ENCODE results near the gene MAPT.

MAPT gene

DNA sequence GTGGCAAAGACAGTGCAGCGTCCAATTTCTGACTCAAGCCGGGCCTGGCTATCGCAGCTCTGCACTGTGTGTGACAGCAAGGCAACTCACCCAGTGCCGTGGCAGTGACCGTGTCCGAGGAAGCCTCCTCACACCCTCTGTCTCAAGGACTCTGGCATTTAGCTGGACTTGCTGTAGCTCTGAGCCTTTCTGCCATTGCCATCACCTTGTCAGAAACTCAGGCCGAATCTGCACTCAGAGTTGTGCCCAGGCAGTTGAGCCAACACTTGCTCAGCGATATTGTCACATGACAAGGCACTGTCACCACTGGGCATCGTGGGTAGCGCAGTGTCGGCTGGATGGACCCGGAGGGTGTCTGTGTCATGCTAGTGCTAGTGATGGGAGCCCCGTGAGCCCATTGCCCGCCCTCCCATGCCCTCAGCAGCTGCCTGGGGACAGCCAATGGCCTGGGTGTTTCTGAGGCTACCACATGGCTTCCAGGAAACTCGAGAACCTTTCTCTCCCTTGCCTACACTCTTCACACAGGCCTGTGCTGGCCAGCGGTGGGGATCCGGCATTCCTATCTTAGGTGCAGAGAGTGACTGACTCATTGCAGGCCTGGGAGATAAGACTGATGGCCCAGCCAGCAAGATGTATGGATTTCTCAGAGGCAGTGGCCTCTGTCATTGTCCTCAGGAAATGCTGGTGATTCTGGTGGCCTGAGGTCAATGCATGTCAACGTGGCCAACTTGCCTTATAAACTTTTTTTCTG is 82.6 kb downstream of the MAPT start:
- TF ChIP-seq JUND (IDR thresholded peaks at IDR 0.05; ENCODE audit: low read depth) = no peak
- no peak for DNase-seq (ENCODE audit: low read depth in 1 of 2, low spot score in 1 of 2)
- in situ Hi-C loops (cut with HindIII; ENCODE audit: low pct_unique_long_range_greater_than_20kb, low sequenced_read_pairs) = no loop called here

GRCh38 chr17:45977506-45977824 is 83.1 kb downstream of the MAPT start:
- TF ChIP-seq JUND (IDR thresholded peaks at IDR 0.05; ENCODE audit: low read depth) = no peak
- in situ Hi-C loops (cut with HindIII; ENCODE audit: low pct_unique_long_range_greater_than_20kb, low sequenced_read_pairs) = no loop called here
- no peak for DNase-seq (ENCODE audit: low read depth in 1 of 2, low spot score in 1 of 2)

DNA sequence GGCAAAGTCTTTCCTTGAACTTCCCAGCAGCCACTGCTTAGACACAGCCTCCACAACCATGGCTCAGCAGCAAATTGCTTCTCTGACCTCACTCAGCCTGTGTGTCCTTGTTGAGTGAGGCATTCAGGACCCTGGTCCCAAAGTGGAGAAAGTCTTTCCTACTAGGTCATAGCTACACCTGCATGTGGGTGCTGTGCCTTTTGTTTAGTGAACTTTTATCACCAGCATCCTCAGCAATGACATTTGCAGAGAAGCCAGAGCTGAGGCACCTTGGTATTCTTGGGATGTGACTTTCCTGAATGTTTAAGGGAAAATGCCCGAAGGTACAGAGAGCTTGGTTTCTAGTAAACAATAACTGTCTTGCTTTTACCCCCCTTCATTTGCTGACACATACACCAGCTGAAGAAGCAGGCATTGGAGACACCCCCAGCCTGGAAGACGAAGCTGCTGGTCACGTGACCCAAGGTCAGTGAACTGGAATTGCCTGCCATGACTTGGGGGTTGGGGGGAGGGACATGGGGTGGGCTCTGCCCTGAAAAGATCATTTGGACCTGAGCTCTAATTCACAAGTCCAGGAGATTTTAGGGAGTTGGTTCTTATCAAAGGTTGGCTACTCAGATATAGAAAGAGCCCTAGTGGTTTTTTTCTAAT is 83.7 kb downstream of the MAPT start:
- TF ChIP-seq JUND (IDR thresholded peaks at IDR 0.05; ENCODE audit: low read depth) = no peak
- no peak for DNase-seq (ENCODE audit: low read depth in 1 of 2, low spot score in 1 of 2)
- in situ Hi-C loops (cut with HindIII; ENCODE audit: low pct_unique_long_range_greater_than_20kb, low sequenced_read_pairs) = no loop called here

DNA sequence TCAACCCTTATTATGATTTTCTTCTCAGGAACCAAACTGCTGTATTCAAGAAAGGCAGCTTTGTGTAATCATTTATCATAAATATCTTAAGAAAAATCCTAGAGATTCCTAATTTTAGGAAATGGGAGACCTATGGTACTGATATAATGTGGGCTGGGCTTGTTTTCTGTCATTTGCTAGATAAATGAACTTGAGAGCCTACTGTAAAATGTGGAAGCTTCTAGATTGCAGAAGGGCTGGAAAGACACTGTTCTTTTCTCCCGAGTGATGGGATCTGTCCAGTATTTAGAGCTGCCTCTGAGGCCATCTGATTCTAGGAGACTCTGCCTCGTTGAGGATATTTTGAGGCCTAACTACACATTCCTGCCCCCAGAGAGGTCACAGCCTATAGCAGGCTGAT is 84.8 kb downstream of the MAPT start:
- TF ChIP-seq JUND (IDR thresholded peaks at IDR 0.05; ENCODE audit: low read depth) = no peak
- in situ Hi-C loops (cut with HindIII; ENCODE audit: low pct_unique_long_range_greater_than_20kb, low sequenced_read_pairs) = no loop called here
- no peak for DNase-seq (ENCODE audit: low read depth in 1 of 2, low spot score in 1 of 2)

DNA sequence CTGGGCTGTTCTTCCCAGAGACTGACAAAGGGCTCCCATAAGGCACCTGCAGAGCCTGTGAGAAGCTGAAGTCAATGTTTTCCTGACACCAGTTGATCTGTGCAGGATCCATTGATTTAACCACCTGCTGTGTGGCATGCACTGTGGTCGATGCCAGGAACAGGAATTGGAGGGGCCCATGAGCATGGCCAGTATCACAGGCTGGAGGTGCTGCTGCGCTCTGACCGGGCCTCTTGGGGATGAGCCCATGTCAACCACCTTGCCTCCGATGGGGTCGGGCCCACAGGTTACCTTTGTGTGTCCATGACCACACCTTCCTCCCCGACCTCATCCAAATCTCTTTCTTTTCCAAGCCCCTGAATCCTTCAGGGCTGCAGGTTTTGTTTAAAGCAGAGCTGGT is 86.5 kb downstream of the MAPT start:
- no peak for TF ChIP-seq JUND (IDR thresholded peaks at IDR 0.05; ENCODE audit: low read depth)
- no peak for DNase-seq (ENCODE audit: low read depth in 1 of 2, low spot score in 1 of 2)
- in situ Hi-C loops (cut with HindIII; ENCODE audit: low pct_unique_long_range_greater_than_20kb, low sequenced_read_pairs) = no loop called here

GRCh38 chr17:45981306-45981705 is 87.0 kb downstream of the MAPT start:
- in situ Hi-C loops (cut with HindIII; ENCODE audit: low pct_unique_long_range_greater_than_20kb, low sequenced_read_pairs) = no loop called here
- DNase-seq (ENCODE audit: low read depth in 1 of 2, low spot score in 1 of 2) = no peak
- no peak for TF ChIP-seq JUND (IDR thresholded peaks at IDR 0.05; ENCODE audit: low read depth)

- no peak for TF ChIP-seq JUND (IDR thresholded peaks at IDR 0.05; ENCODE audit: low read depth)
- in situ Hi-C loops (cut with HindIII; ENCODE audit: low pct_unique_long_range_greater_than_20kb, low sequenced_read_pairs) = no loop called here
- DNase-seq (ENCODE audit: low read depth in 1 of 2, low spot score in 1 of 2) = no peak
Measured at GRCh38 chr17:45982791-45983613, 88.6 kb downstream of the MAPT start.

- TF ChIP-seq JUND (IDR thresholded peaks at IDR 0.05; ENCODE audit: low read depth) = no peak
- no peak for DNase-seq (ENCODE audit: low read depth in 1 of 2, low spot score in 1 of 2)
- in situ Hi-C loops (cut with HindIII; ENCODE audit: low pct_unique_long_range_greater_than_20kb, low sequenced_read_pairs) = no loop called here
Measured at GRCh38 chr17:45983614-45984310, 89.4 kb downstream of the MAPT start.

DNA sequence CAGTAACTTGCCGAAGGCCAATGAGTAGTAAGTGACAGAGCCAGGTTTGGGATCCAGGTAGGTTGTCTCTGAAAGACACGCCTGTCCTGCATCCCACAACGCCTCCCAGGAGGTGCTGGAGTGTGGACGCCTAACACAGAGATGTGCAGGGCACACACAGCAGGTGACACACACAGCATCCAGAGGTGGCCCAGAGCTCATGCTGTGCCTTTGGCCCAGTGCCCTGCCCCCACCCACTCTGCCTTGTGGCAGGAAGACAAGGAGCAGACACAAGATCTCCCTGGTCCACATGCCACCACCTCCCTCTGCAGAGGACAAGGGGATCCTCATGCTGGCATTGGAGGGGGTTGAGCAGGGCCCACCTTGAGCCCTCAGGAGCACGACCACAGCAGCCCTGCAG is 90.0 kb downstream of the MAPT start:
- in situ Hi-C loops (cut with HindIII; ENCODE audit: low pct_unique_long_range_greater_than_20kb, low sequenced_read_pairs) = no loop called here
- TF ChIP-seq JUND (IDR thresholded peaks at IDR 0.05; ENCODE audit: low read depth) = no peak
- no peak for DNase-seq (ENCODE audit: low read depth in 1 of 2, low spot score in 1 of 2)

- in situ Hi-C loops (cut with HindIII; ENCODE audit: low pct_unique_long_range_greater_than_20kb, low sequenced_read_pairs) = no loop called here
- DNase-seq (ENCODE audit: low read depth in 1 of 2, low spot score in 1 of 2) = no peak
- TF ChIP-seq JUND (IDR thresholded peaks at IDR 0.05; ENCODE audit: low read depth) = no peak
Measured at GRCh38 chr17:45985447-45985846, 91.1 kb downstream of the MAPT start.

- TF ChIP-seq JUND (IDR thresholded peaks at IDR 0.05; ENCODE audit: low read depth) = no peak
- DNase-seq (ENCODE audit: low read depth in 1 of 2, low spot score in 1 of 2) = no peak
- in situ Hi-C loops (cut with HindIII; ENCODE audit: low pct_unique_long_range_greater_than_20kb, low sequenced_read_pairs) = no loop called here
Measured at GRCh38 chr17:45986056-45986455, 91.7 kb downstream of the MAPT start.

DNA sequence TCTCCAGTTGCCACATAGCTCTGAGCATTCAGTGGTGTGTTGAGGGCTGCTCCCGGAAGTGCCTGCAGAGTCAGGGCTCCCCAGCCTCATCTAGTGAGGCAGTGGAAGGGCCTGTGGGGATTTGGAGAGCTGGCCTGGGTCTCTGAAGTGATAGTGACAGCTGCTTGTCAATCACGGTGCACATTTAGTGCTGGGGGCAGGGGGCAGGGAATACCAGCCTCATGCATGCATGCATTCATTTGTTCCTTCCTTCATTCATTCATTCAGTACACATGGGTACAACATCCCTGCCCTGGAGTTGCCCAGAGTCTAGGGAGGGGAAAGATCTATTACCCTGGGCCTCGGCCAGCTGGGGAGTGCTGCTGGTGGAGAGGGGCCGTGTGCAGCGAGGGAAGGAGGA is 93.4 kb downstream of the MAPT start:
- DNase-seq (ENCODE audit: low read depth in 1 of 2, low spot score in 1 of 2) = no peak
- TF ChIP-seq JUND (IDR thresholded peaks at IDR 0.05; ENCODE audit: low read depth) = no peak
- in situ Hi-C loops (cut with HindIII; ENCODE audit: low pct_unique_long_range_greater_than_20kb, low sequenced_read_pairs) = no loop called here
